Tibial nerve (tissue), 4 donors: ENCODE results near the gene AHSG. TPM values are rescaled to one million over a fixed set of nuclear protein-coding genes. Genes with fewer than 3 reads are reported as not detected.

ENCODE experiments used
- DNase-seq, 2 donors: peaks; one replicate each; pipeline ENCODE4 v3.0.0-alpha.2; 2019; ENCODE audit warnings: low spot score in 2 of 2
- H3K27ac ChIP-seq, 4 donors: fragments of 200-600 bp; sonication (generic) in 3 of 4; one replicate each; pipeline ENCODE4 v1.5.1; 2017 to 2019; ENCODE audit warnings: mild to moderate bottlenecking in 1 of 4
- H3K27me3 ChIP-seq, 2 donors: fragments of 200-600 bp; sonication (generic) in 1 of 2; one replicate each; pipeline versions ENCODE4 v1.5.1 to v1.6.0; 2017 to 2019
- H3K36me3 ChIP-seq, 3 donors: fragments of 200-600 bp; sonication (generic); one replicate each; pipeline ENCODE4 v1.5.1; 2018 to 2019
- H3K4me1 ChIP-seq, 4 donors: fragments of 200-600 bp; sonication (generic) in 3 of 4; one replicate each; pipeline ENCODE4 v1.5.1; 2017 to 2019
- H3K4me3 ChIP-seq, 4 donors: fragments of 200-600 bp; sonication (generic) in 3 of 4; one replicate each; pipeline ENCODE4 v1.5.1; 2017 to 2019; ENCODE audit warnings: mild to moderate bottlenecking in 1 of 4, moderate library complexity in 1 of 4
- H3K9me3 ChIP-seq, 4 donors: fragments of 200-600 bp; sonication (generic) in 3 of 4; one replicate each; pipeline ENCODE4 v1.5.1; 2017 to 2019
- EP300 ChIP-seq, 2 donors: sonication (generic); formaldehyde crosslinking; IDR thresholded peaks; one replicate each; pipeline ENCODE4 v1.6.1; 2017; ENCODE audit warnings: antibody characterized with exemption in 2 of 2, mild to moderate bottlenecking in 1 of 2
- POLR2A ChIP-seq, 2 donors: fragments of 450-650 bp; IDR thresholded peaks; one replicate each; pipeline ENCODE4 v1.6.1; 2017; ENCODE audit warnings: antibody characterized with exemption in 2 of 2, mild to moderate bottlenecking in 2 of 2, moderate library complexity in 2 of 2
- WGBS, 2 donors: methylation state at CpG; one replicate each; pipeline ENCODE4 v1.1.5; 2018; 5-methylcytosine and 5-hydroxymethylcytosine counted together
- total RNA-seq, 4 donors: library from RNA; depleted of rRNA; stranded (reverse); fragments of >200 nt; gene quantifications; one replicate each; pipeline ENCODE4 v1.1.0, GENCODE V29; 2016
- TF ChIP-seq, protein P1 (sequence below), 5 experiments: fragments of 200-600 bp in 3 of 5; fragments of 450-650 bp in 2 of 5; sonication (generic) in 3 of 5; IDR thresholded peaks; one replicate each; pipeline ENCODE4 v1.5.1; 2016 to 2019; ENCODE audit warnings: antibody characterized with exemption in 5 of 5, mild to moderate bottlenecking in 3 of 5, moderate library complexity in 2 of 5

AHSG gene
- total RNA-seq, 4 donors from 2014 or later: not detected

- WGBS, 2 donors: 91 to 93% methylated on average over 5 of the region's 5 CpGs
- no peaks in the 10 kb centered on the region for H3K36me3 ChIP-seq
- H3K4me3 ChIP-seq: no peak overlapping the region
- DNase-seq: no peak
- TF ChIP-seq, protein P1, sequence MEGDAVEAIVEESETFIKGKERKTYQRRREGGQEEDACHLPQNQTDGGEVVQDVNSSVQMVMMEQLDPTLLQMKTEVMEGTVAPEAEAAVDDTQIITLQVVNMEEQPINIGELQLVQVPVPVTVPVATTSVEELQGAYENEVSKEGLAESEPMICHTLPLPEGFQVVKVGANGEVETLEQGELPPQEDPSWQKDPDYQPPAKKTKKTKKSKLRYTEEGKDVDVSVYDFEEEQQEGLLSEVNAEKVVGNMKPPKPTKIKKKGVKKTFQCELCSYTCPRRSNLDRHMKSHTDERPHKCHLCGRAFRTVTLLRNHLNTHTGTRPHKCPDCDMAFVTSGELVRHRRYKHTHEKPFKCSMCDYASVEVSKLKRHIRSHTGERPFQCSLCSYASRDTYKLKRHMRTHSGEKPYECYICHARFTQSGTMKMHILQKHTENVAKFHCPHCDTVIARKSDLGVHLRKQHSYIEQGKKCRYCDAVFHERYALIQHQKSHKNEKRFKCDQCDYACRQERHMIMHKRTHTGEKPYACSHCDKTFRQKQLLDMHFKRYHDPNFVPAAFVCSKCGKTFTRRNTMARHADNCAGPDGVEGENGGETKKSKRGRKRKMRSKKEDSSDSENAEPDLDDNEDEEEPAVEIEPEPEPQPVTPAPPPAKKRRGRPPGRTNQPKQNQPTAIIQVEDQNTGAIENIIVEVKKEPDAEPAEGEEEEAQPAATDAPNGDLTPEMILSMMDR (IDR thresholded peaks at IDR 0.05): no peak
- TF ChIP-seq POLR2A (IDR thresholded peaks at IDR 0.05) (no peak), EP300 (IDR thresholded peaks at IDR 0.05) (no peak)
- H3K4me1 ChIP-seq: peaks cover 0 to 17% (median 2%) of the 10 kb centered on the region in 4 donors
- no peaks in the 10 kb centered on the region for H3K9me3 ChIP-seq
- H3K27ac ChIP-seq: no peak overlapping the region
- peaks cover 0 to 20% of the 10 kb centered on the region in 2 donors for H3K27me3 ChIP-seq
Measured at GRCh38 chr3:186619787-186620212, 6.9 kb downstream of the AHSG start.

DNA sequence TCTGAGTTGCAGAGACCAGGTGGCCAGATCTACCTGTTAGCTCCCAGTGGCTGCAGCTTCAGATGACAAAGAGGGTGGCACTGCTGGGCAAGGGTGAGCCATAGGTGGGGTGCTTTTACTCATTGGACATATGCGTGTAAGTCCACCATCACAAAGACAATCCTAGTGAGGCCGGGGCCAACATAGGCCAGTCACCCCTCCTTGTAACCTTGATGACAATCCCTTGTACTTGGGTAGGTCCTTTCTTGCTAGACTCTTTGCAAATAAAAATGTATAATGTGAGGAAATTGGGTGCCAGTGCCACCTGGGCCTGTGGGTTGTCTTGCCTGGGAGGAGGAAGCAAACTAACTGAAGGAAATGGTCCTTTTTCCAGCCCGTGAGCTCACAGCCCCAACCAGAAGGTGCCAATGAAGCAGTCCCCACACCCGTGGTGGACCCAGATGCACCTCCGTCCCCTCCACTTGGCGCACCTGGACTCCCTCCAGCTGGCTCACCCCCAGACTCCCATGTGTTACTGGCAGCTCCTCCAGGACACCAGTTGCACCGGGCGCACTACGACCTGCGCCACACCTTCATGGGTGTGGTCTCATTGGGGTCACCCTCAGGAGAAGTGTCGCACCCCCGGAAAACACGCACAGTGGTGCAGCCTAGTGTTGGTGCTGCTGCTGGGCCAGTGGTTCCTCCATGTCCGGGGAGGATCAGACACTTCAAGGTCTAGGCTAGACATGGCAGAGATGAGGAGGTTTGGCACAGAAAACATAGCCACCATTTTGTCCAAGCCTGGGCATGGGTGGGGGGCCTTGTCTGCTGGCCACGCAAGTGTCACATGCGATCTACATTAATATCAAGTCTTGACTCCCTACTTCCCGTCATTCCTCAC, 7.6 kb downstream of the AHSG start:
- H3K36me3 ChIP-seq: no peaks in the 10 kb centered on the region
- no peaks in the 10 kb centered on the region for H3K9me3 ChIP-seq
- no peak for DNase-seq
- H3K27me3 ChIP-seq: peaks cover 0 to 18% of the 10 kb centered on the region in 2 donors
- H3K4me1 ChIP-seq: peaks cover 0 to 12% (median 2%) of the 10 kb centered on the region in 4 donors
- no peak overlapping the region for H3K27ac ChIP-seq
- H3K4me3 ChIP-seq: no peak overlapping the region
- TF ChIP-seq, protein P1 (IDR thresholded peaks at IDR 0.05): no peak
- no peak for TF ChIP-seq EP300 (IDR thresholded peaks at IDR 0.05)
- TF ChIP-seq POLR2A (IDR thresholded peaks at IDR 0.05): no peak
- WGBS, 2 donors: 80 to 84% methylated on average over 10 to 17 of the region's 17 CpGs

DNA sequence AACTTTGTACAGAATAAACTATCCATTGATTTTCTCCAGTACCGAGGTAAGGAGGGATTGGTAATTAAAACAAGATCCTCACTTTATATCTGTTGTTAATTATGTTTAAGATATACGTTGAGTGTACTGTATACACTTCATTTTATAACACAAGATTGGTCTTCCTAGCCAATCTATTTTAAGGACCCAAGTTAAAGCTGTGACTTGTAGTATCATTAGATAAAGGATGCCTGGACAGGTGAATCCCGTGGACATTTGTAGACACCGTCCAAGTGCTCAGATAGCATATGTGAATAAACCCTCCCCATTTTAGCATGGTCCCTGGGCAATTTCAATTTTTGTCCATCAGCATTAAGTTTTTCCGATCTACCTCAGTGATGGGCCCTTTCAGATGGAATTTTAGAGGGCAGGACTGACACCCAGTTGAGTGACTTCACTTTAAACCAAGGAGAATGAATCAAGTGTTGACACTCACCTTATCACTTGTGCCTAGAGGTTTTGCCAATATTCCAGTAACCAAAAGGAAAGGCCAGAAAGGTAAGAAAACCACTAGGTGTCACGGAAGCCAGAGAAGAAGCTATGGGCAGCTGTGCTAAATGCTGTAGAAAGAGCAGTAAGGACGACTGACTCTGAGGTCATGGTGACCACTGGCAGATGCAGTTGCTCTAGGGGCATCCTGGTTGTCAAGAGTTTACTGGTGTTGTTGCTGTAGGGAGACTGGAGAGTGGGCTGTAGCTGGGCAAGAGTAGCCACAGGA, 9.2 kb downstream of the AHSG start:
- WGBS, 2 donors: 83 to 84% methylated on average over 7 of the region's 7 CpGs
- no peak for DNase-seq

DNA sequence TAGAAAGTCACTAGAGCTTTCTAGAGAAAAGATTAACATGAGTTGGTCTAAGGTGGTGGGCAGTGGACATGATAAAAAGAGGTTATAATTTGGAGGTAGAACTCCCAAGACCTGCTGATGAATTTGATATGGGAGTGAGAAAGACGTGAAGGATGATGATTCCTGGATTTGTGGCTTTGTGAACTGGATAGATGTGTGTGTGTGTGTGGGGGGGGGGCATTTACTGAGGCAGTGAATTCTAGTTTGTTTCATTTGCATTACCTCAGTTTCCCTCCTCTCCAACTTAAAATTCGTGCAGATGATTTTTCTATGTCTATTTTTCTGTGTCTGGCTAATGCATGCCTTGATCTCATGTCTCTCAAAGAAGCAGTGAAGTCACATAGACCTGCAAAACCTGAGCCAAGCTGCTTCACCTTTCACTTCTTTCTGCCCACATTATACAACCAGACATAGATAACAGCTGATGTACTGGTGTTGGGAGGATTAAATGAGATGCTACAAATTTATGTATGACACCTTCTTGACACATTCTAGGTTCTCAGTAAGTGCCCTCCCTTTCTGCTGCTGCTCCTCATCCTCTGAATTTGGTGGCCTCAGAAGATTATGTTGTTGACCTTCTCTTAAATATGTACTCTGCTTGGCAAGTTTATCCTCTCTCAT, 9.9 kb downstream of the AHSG start:
- DNase-seq: no peak
- TF ChIP-seq, protein P1 (IDR thresholded peaks at IDR 0.05): no peak
- TF ChIP-seq POLR2A (IDR thresholded peaks at IDR 0.05): no peak
- TF ChIP-seq EP300 (IDR thresholded peaks at IDR 0.05): no peak
- Histone ChIP-seq H3K27ac (no peak overlapping the region), H3K36me3 (no peaks in the 10 kb centered on the region), H3K9me3 (no peaks in the 10 kb centered on the region), H3K4me3 (no peak overlapping the region), H3K27me3 (peaks cover 0 to 9% of the 10 kb centered on the region in 2 donors), H3K4me1 (no peaks in the 10 kb centered on the region)
- WGBS, 2 donors: 53 to 64% methylated on average over 2 of the region's 2 CpGs

More for the DNA sequence above, 9.2 kb downstream of the AHSG start:
- TF ChIP-seq EP300 (IDR thresholded peaks at IDR 0.05): no peak
- TF ChIP-seq, protein P1 (IDR thresholded peaks at IDR 0.05): no peak
- no peak for TF ChIP-seq POLR2A (IDR thresholded peaks at IDR 0.05)
- H3K27me3 ChIP-seq: peaks cover 0 to 14% of the 10 kb centered on the region in 2 donors
- peaks cover 0 to 7% (median 2%) of the 10 kb centered on the region in 4 donors for H3K4me1 ChIP-seq
- no peaks in the 10 kb centered on the region for H3K9me3 ChIP-seq
- H3K27ac ChIP-seq: no peak overlapping the region
- H3K36me3 ChIP-seq: no peaks in the 10 kb centered on the region
- H3K4me3 ChIP-seq: no peak overlapping the region
